Neural cell (in vitro differentiated cells): Measurements from ENCODE around the gene ARHGAP6. TPM values are rescaled to one million over a fixed set of nuclear protein-coding genes. Genes with fewer than 3 reads are reported as not detected.

ENCODE experiments used
- H2AFZ ChIP-seq: fragments of 200-600, 300-800 bp; sonication (generic), shearing (Covaris generic); 2 replicates; pipeline ENCODE4 v1.6.0; 2014; ENCODE audit warnings: low read depth, mild to moderate bottlenecking, antibody characterized with exemption, low read length, moderate library complexity
- H3F3A ChIP-seq: fragments of 200-600 bp; shearing (Covaris generic); 2 replicates; pipeline ENCODE4 v1.6.1; 2016; ENCODE audit warnings: mild to moderate bottlenecking, moderate library complexity, mixed read lengths, antibody characterized with exemption, low read length; ENCODE audit not compliant: insufficient read depth, poor library complexity, severe bottlenecking
- H3K27ac ChIP-seq: fragments of 200-600, 300-800 bp; sonication (generic), shearing (Covaris generic); 2 replicates; pipeline ENCODE4 v1.5.1; 2014; ENCODE audit warnings: mild to moderate bottlenecking, low read length, moderate library complexity
- H3K27me3 ChIP-seq: fragments of 300-800, 200-600 bp; sonication (generic), shearing (Covaris generic); 2 replicates; pipeline ENCODE4 v1.6.0; 2014; ENCODE audit warnings: mild to moderate bottlenecking, low read depth, low read length, moderate library complexity; ENCODE audit not compliant: insufficient read depth
- H3K36me3 ChIP-seq: fragments of 300-800, 200-600 bp; sonication (generic), shearing (Covaris generic); 2 replicates; pipeline ENCODE4 v1.5.1; 2014; ENCODE audit warnings: mild to moderate bottlenecking, antibody characterized with exemption, low read length, moderate library complexity; ENCODE audit not compliant: insufficient read depth
- H3K4me2 ChIP-seq: fragments of 300-800, 200-600 bp; sonication (generic), shearing (Covaris generic); 2 replicates; pipeline ENCODE4 v1.6.0; 2014; ENCODE audit warnings: mild to moderate bottlenecking, low read length
- H3K4me3 ChIP-seq: fragments of 300-800, 200-600 bp; sonication (generic), shearing (Covaris generic); 2 replicates; pipeline ENCODE4 v1.5.1; 2014; ENCODE audit warnings: mild to moderate bottlenecking, low read length, moderate library complexity
- H3K79me2 ChIP-seq: fragments of 200-600 bp; shearing (Covaris generic); replicated peaks from 2 replicates; pipeline ENCODE4 v1.6.0; 2014; ENCODE audit warnings: mild to moderate bottlenecking, low read length, moderate library complexity; ENCODE audit not compliant: insufficient read depth
- H3K9ac ChIP-seq: fragments of 300-800, 200-600 bp; sonication (generic), shearing (Covaris generic); 2 replicates; pipeline ENCODE4 v1.6.1; 2016; ENCODE audit warnings: mild to moderate bottlenecking, low read length, mixed read lengths
- H3K9me2 ChIP-seq: fragments of 200-600 bp; shearing (Covaris generic); 2 replicates; pipeline ENCODE4 v1.6.1; 2016; ENCODE audit warnings: mild to moderate bottlenecking, low read length, mixed read lengths; ENCODE audit not compliant: insufficient read depth
- H3K9me3 ChIP-seq: fragments of 200-600, 300-800 bp; sonication (generic), shearing (Covaris generic); 2 replicates; pipeline ENCODE4 v1.6.1; 2016; ENCODE audit warnings: mild to moderate bottlenecking, mixed run types, low read length, moderate library complexity, mixed read lengths
- H4K20me1 ChIP-seq: fragments of 200-600 bp; shearing (Covaris generic); 2 replicates; pipeline ENCODE4 v1.6.1; 2016; ENCODE audit warnings: mild to moderate bottlenecking, mixed run types; ENCODE audit not compliant: insufficient read depth
- CTCF ChIP-seq: fragments of 450-650 bp; IDR thresholded peaks from 2 replicates; pipeline ENCODE4 v1.5.1; 2014; ENCODE audit warnings: antibody characterized with exemption, mild to moderate bottlenecking, moderate library complexity; ENCODE audit not compliant: poor library complexity, severe bottlenecking
- EP300 ChIP-seq: fragments of 450-650 bp; conservative IDR thresholded peaks from 2 replicates; pipeline ENCODE4 v1.6.1; 2014; ENCODE audit warnings: antibody characterized with exemption, mild to moderate bottlenecking, moderate library complexity; ENCODE audit not compliant: poor library complexity, severe bottlenecking
- EZH2 ChIP-seq: fragments of 200-600, 300-800 bp; shearing (Covaris generic), sonication (generic); IDR thresholded peaks from 2 replicates; pipeline ENCODE4 v1.6.1; 2014; ENCODE audit warnings: antibody characterized with exemption, low read length, borderline replicate concordance, mild to moderate bottlenecking; ENCODE audit not compliant: insufficient read depth, poor library complexity, severe bottlenecking
- MXI1 ChIP-seq: fragments of 450-650 bp; conservative IDR thresholded peaks from 2 replicates; pipeline ENCODE4 v1.6.1; 2014; ENCODE audit warnings: antibody characterized with exemption, mild to moderate bottlenecking; ENCODE audit not compliant: poor library complexity, severe bottlenecking
- POLR2AphosphoS5 ChIP-seq: IDR thresholded peaks from 2 replicates; pipeline ENCODE4 v1.6.1; 2012
- RAD21 ChIP-seq: fragments of 450-650 bp; conservative IDR thresholded peaks from 2 replicates; pipeline ENCODE4 v1.6.1; 2014; ENCODE audit warnings: antibody characterized with exemption, mild to moderate bottlenecking, moderate library complexity
- REST ChIP-seq: IDR thresholded peaks from 2 replicates; pipeline ENCODE4 v1.6.1; 2012; ENCODE audit warnings: borderline replicate concordance
- SMC3 ChIP-seq: fragments of 450-650 bp; conservative IDR thresholded peaks from 2 replicates; pipeline ENCODE4 v1.6.1; 2014; ENCODE audit warnings: antibody characterized with exemption, mild to moderate bottlenecking, moderate library complexity; ENCODE audit not compliant: poor library complexity
- TAF1 ChIP-seq: IDR thresholded peaks from 2 replicates; pipeline ENCODE4 v1.6.1; 2012; ENCODE audit warnings: low read depth
- polyA plus RNA-seq: library from polyadenylated mRNA; depleted of rRNA; stranded (reverse); fragments of >200 nt; gene quantifications from 2 replicates; pipeline ENCODE4 v1.2.3, GENCODE V29; 2014

ARHGAP6 gene
- polyA plus RNA-seq, 1 donor from 2014 or later: 0.40 TPM

GRCh38 chrX:11172415-11172814 is 493.3 kb downstream of the ARHGAP6 start:
- Histone ChIP-seq H3F3A (no peaks in the 10 kb centered on the region), H2AFZ (no peak overlapping the region), H3K79me2 (no peaks in the 10 kb centered on the region), H3K9me2 (no peaks in the 10 kb centered on the region), H3K4me2 (no peak overlapping the region), H4K20me1 (no peaks in the 10 kb centered on the region), H3K9me3 (no peaks in the 10 kb centered on the region), H3K36me3 (no peaks in the 10 kb centered on the region), H3K4me3 (no peak overlapping the region), H3K9ac (no peak overlapping the region), H3K27ac (no peak overlapping the region), H3K27me3 (no peaks in the 10 kb centered on the region)
- no peak for TF ChIP-seq POLR2AphosphoS5
- TF ChIP-seq MXI1: no peak
- TF ChIP-seq EZH2: no peak
- TF ChIP-seq SMC3: no peak
- no peak for TF ChIP-seq CTCF
- no peak for TF ChIP-seq EP300
- no peak for TF ChIP-seq RAD21
- no peak for TF ChIP-seq REST
- TF ChIP-seq TAF1: no peak

GRCh38 chrX:11171956-11172355 is 493.8 kb downstream of the ARHGAP6 start:
- Histone ChIP-seq H3K36me3 (no peaks in the 10 kb centered on the region), H3K9ac (no peak overlapping the region), H3K9me2 (no peaks in the 10 kb centered on the region), H4K20me1 (no peaks in the 10 kb centered on the region), H3K27me3 (no peaks in the 10 kb centered on the region), H3F3A (no peaks in the 10 kb centered on the region), H2AFZ (no peak overlapping the region), H3K4me3 (no peak overlapping the region), H3K9me3 (no peaks in the 10 kb centered on the region), H3K4me2 (no peak overlapping the region), H3K79me2 (no peaks in the 10 kb centered on the region), H3K27ac (no peak overlapping the region)
- no peak for TF ChIP-seq REST
- TF ChIP-seq RAD21: no peak
- TF ChIP-seq CTCF: no peak
- no peak for TF ChIP-seq MXI1
- TF ChIP-seq EP300: no peak
- no peak for TF ChIP-seq POLR2AphosphoS5
- TF ChIP-seq EZH2: no peak
- no peak for TF ChIP-seq TAF1
